GM18868 (cell line): ENCODE measurements around the gene PAPOLA.
"Not testable (repeated sequence)": the region's sequence is repeated elsewhere in the genome, so short reads cannot be mapped to it uniquely, and the experiment has no call there.

Source experiments
- ATAC-seq: cut with Tn5 transposase; IDR thresholded peaks from one replicate; pipeline ENCODE4 v1.9.1; 2021; ENCODE audit warnings: mild to moderate bottlenecking, moderate library complexity; ENCODE audit not compliant: unreplicated experiment

The PAPOLA gene

DNA sequence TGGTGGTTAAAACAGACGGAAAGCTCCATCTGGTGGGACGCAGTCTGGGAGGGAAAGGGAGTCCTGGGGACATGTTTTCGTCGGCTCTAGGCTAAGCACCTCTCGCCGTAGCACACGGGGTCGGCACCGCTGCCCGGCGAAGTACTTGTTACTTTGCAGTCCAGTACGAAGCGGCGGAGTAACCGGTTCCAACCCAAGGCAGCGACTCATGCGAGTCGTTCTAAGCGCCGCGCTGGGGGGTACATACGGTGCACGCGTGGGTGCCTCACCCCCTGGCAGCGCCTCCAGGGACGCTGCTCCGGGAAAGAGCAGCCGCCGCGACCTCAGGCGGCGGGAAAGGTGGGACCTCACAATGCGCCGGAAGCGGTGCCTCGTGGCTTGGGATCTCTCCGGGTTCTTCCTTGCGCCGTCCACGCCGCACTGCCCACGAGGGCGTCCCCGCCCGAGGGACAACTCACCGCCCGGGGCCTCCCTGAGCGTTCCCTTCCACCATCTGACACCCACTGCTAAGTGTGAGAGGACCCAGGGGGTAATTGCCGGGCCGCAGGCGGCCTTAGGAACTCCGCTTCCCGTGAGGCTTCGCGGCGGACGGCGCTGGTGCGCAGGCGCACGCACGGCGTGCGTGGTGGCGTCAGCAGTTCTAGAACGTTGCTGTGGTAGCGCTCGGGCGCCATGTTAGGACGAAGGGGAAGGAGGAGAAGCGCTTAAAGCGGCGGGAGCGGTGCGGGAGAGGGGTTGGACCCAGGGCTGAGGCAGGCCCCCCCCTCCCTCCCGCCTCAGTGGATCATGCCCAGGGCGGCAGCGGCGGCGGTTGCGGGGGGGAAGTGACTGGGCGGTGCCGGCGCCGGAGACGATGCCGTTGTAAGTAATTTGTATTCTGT is at the start of gene PAPOLA:
PAPOLA (plus strand) TSS at position 643 of the 881 bp plus-strand sequence; CDS start at position 854, 211 bp downstream.
- ATAC-seq, result peak; percentile 91

- ATAC-seq, result no peak
Observed at GRCh38 chr14:96452684-96453083, 49.5 kb upstream of the PAPOLA start.

- ATAC-seq, result no peak
Observed at GRCh38 chr14:96455588-96455987, 46.6 kb upstream of the PAPOLA start.

GRCh38 chr14:96459851-96460250 is 42.3 kb upstream of the PAPOLA start:
- no peak for ATAC-seq

DNA sequence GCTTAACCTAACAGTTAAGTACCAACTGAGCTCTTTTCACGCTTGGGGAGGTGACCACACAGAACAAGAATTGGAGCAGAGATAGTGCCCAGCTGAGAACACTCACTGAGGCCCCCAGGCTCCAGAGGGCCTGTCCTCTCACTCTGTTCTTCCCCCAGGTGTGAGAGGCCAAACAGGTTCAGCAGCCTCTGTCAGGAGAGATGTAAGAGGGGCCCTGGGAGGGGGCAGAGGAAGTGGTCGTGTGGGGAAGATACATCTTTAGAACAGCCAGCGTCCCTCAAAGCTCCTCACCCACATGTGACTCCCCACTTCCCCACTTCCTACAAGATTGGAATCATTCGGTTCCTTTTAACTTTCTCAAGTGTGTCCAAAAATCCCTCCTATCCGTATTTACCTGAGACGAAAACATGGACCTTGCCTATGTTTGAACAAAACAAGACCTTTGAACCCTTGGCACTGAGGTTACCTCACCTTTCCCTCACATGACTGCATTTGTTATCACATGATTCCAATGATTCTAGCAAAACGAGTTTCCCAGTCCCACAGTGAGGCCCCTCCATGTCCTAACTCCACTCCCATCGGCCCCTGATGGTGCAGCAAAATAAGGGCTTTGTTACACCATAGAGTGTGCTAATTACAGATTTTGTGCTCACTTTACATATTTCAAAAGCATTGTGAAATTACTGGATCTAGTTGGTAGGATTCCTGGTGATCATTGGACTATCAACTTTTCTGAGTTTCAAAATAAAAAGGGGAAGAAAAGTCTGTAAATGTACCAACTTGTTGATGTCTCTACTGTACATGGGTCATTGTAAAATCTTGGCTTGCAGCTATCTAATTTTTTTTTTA is 40.0 kb upstream of the PAPOLA start:
- ATAC-seq, result no peak

GRCh38 chr14:96464136-96464535 is 38.0 kb upstream of the PAPOLA start:
- no peak for ATAC-seq

GRCh38 chr14:96466918-96467317 is 35.3 kb upstream of the PAPOLA start:
- ATAC-seq, result no peak

GRCh38 chr14:96470331-96470730 is 31.9 kb upstream of the PAPOLA start:
- no peak for ATAC-seq

- ATAC-seq, result not testable (repeated sequence)
Observed at GRCh38 chr14:96470967-96471366, 31.2 kb upstream of the PAPOLA start.

GRCh38 chr14:96478119-96478518 is 24.1 kb upstream of the PAPOLA start:
- no peak for ATAC-seq

DNA sequence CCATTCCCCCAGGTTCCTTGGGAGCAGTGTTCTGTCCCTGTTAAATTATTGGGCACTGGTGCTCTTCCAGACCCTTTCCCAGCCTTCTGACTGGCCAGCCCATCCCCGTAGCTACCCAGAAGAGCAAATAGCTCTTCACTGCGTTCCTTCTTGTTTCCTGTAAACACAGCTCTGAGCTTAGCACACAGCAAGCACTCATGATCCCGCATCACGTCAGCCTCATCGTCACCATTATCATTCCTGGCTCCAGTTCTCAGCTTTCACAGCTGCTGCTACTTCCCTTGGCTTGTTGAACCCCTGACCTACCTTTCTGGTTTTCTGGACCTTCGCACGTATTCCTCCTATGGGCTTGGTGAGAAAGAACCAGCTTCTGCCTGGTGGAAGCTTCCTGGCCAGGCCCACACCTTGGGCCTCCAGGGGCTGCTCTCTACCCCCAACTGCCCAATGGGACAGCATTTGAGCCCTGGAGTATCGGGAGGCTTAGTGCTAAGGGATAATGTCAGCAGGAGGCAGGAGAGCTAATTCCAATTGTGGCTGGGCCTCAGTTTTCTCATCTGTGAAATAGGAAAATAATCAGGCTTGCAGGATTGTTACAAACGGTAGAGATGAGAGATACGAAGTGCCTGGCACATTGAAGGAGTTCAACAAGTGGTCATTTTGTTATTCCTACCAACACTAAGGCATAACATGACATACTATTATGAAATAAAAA is 22.6 kb upstream of the PAPOLA start:
- no peak for ATAC-seq

DNA sequence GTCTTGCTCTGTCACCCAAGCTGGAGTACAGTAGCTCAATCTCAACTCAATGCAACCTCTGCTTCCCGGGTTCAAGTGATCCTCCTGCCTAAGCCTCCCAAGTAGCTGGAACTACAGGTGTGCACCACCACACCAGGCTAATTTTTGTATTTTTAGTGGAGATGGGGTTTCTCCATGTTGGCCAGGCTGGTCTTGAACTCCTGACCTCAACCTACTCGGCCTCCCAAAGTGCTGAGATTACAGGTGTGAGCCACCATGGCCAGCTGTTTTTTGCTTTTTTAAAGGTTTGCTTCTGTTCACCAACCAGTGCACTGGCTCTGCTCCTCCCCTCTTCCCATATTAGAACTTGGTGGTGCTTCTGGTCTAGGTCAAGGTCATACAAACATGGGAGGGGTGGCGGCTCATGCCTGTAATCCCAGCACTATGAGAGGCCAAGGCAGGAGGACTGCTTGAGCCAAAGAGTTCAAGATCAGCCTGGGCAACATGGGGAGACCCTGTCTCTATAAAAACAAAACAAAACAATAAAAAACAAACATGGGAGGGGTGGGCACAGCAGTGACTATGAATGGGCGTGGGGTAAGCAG is 20.4 kb upstream of the PAPOLA start:
- no peak for ATAC-seq

GRCh38 chr14:96482986-96483385 is 19.2 kb upstream of the PAPOLA start:
- no peak for ATAC-seq

DNA sequence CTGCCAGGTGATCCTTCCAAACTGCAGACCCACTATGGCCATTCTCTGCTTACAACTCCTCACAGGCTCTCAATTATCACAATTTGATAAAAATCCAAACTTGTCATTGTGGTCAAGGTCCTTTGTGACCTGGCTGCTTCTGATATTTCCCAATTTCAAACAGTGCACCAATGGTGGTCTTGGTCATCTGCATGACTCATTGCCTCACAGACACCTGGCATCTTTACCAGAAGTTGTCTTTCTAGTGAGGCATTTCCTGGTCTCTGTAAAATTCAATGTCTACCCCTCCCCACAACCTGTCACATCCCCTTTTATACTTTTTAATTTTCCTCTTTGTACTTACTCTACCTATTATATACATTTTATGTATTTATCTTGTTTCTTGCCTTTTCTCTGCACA is 17.8 kb upstream of the PAPOLA start:
- ATAC-seq, result no peak

- ATAC-seq, result peak; percentile 78
Observed at GRCh38 chr14:96486705-96487104, 15.5 kb upstream of the PAPOLA start.

- no peak for ATAC-seq
Observed at GRCh38 chr14:96489327-96489726, 12.9 kb upstream of the PAPOLA start.

GRCh38 chr14:96493178-96493577 is 9.0 kb upstream of the PAPOLA start:
- ATAC-seq, result no peak

DNA sequence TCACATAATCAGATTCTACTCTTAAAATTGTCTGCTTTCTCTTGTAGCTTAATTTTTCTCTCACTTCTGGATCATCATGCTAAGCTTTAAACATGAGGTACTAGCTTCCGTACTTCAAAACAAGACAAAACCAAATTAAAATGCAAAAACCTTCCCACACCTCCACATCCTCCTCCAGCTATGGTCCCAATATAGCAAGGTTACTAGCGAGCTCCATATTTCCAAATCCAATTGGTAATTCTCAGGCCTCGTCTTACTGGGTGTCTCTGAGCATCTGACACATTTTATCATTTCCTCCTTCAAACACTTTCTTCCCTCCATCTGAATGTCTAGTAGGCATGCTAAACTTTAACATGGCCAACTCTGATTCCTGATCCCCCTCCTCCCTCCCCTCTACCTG is 7.9 kb upstream of the PAPOLA start:
- ATAC-seq, result no peak

- ATAC-seq, result no peak
Observed at GRCh38 chr14:96497087-96497486, 5.1 kb upstream of the PAPOLA start.

- ATAC-seq, result no peak
Observed at GRCh38 chr14:96497586-96497985, 4.6 kb upstream of the PAPOLA start.

DNA sequence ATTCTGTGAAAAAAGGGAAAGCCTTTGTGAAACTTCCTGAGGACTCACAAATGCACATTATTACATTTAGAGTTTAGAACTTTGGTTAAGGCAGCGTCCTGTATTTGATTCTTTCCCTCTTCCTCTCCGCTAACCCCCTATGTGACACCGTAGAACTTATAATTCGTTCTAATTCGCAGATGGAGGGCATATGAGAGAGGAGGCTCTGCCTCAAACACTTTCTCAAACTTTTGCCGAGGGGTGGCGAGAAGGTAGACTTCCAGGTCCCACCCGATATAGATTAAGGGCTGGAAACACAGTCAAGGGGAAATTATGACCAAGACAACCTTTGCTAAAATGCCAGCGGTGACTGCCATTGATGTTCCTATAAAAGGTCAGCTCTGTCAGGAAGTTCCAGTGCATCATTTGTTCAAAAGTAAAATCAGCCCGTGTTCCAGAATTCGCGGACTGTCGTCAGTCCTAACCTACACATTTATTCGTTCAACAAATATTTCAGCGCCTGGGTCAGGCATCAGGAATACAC is 904 bp upstream of the PAPOLA start:
- ATAC-seq, result no peak
